Astrocyte of the cerebellum (primary cell): ENCODE results near the gene CHKA.

Experiments used
- DNase-seq: peaks from one replicate; pipeline ENCODE4 v3.0.0-alpha.2; 2011; ENCODE audit warnings: low read depth
- H3K4me3 ChIP-seq: 2 replicates; pipeline ENCODE4 v1.5.1; 2011; ENCODE audit warnings: mild to moderate bottlenecking, low read depth, low read length, moderate library complexity
- in situ Hi-C: cut with HindIII; loops from 2 replicates; pipeline ENCODE4 v1.10.0; 2017; ENCODE audit warnings: low sequenced_read_pairs
- TF ChIP-seq, protein P1 (sequence below): IDR thresholded peaks from 2 replicates; pipeline ENCODE4 v1.5.1; 2012; ENCODE audit warnings: low read length, low read depth, moderate library complexity, mild to moderate bottlenecking; ENCODE audit errors: missing control alignments

Gene CHKA

DNA sequence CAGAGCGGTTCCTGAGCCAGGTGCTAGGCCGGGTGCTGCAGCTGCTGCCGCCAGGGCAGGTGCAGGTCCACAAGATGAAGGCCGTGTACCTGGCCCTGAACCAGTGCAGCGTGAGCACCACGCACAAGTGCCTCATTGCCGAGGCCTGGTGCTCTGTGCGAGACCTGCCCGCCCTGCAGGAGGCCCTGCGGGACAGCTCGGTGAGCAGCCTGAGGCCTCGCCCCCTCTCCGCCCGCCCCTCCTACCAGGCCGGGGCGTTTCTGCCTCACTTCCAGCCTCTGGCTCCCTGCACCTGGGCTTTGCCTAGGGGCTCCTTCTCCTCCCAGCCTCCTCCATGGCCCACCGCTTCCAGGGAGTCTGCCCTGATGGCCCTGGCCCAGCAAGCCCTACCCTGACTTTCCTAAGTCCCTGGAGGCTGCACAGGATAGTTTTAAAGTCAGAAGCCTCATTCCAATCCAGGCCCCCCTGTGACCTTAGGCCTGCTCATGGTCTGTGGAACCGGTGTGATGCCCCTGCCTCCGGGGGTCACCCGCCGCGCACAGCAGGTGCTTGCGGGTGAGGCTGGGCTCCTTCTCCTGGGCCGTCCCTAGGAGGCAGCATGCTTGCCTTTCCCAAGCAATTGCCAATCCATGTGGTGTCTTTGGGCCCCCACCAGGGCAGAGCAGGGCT, 76.9 kb downstream of the CHKA start:
- in situ Hi-C loops: no loop called here
- DNase-seq: no peak
- TF ChIP-seq, protein P1, sequence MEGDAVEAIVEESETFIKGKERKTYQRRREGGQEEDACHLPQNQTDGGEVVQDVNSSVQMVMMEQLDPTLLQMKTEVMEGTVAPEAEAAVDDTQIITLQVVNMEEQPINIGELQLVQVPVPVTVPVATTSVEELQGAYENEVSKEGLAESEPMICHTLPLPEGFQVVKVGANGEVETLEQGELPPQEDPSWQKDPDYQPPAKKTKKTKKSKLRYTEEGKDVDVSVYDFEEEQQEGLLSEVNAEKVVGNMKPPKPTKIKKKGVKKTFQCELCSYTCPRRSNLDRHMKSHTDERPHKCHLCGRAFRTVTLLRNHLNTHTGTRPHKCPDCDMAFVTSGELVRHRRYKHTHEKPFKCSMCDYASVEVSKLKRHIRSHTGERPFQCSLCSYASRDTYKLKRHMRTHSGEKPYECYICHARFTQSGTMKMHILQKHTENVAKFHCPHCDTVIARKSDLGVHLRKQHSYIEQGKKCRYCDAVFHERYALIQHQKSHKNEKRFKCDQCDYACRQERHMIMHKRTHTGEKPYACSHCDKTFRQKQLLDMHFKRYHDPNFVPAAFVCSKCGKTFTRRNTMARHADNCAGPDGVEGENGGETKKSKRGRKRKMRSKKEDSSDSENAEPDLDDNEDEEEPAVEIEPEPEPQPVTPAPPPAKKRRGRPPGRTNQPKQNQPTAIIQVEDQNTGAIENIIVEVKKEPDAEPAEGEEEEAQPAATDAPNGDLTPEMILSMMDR: peak; percentile 3
- no peak overlapping the region for H3K4me3 ChIP-seq

DNA sequence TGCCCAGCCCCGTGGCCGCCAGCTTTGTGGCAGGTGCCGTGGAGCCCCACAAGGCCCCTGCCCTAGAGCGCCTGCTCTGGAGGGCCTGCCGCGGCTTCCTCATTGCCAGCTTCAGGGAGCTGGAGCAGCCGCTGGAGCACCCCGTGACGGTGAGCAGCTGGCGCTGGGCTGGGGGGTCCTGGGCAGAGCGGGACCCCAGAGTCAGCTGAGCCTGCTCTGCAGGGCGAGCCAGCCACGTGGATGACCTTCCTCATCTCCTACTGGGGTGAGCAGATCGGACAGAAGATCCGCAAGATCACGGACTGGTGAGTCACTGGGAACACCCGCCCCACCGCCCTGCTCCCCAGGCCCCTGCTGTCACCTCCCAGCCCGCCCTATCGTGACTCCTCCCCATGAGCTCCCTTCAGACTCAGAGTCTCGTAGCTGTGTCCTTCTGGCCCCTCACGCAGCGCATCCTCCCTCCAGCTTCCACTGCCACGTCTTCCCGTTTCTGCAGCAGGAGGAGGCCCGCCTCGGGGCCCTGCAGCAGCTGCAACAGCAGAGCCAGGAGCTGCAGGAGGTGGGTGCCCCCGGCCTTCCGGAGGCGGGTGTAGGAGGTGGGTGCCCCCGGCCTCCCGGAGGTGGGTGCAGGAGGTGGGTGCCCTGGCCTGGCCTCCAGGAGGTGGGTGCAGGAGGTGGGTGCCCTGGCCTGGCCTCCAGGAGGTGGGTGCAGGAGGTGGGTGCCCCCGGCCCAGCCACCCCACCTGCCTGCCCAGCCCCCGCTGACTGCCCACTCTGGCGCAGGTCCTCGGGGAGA, 77.6 kb downstream of the CHKA start:
- TF ChIP-seq, protein P1: no peak
- H3K4me3 ChIP-seq: no peak overlapping the region
- in situ Hi-C loops: no loop called here
- DNase-seq: no peak

GRCh38 chr11:68043029-68043348, 78.2 kb downstream of the CHKA start:
- in situ Hi-C loops: no loop called here
- TF ChIP-seq, protein P1: no peak
- DNase-seq: no peak
- no peak overlapping the region for H3K4me3 ChIP-seq

GRCh38 chr11:68042219-68043028, 78.8 kb downstream of the CHKA start:
- in situ Hi-C loops: no loop called here
- no peak for DNase-seq
- H3K4me3 ChIP-seq: no peak overlapping the region
- TF ChIP-seq, protein P1: no peak

- DNase-seq: no peak
- H3K4me3 ChIP-seq: no peak overlapping the region
- in situ Hi-C loops: no loop called here
- TF ChIP-seq, protein P1: no peak
Measured at GRCh38 chr11:68041617-68042218, 79.5 kb downstream of the CHKA start.

- TF ChIP-seq, protein P1: no peak
- H3K4me3 ChIP-seq: peak overlapping the region; percentile 21
- DNase-seq: no peak
- in situ Hi-C loops: no loop called here
Measured at GRCh38 chr11:68040957-68041591, 80.1 kb downstream of the CHKA start.
